COR-L47 (cell line): ENCODE data around the gene PER2.

Source experiments
- DNase-seq: peaks from one replicate; lab custom pipeline; 2025; lab: John Stamatoyannopoulos, UW

The PER2 gene

DNA sequence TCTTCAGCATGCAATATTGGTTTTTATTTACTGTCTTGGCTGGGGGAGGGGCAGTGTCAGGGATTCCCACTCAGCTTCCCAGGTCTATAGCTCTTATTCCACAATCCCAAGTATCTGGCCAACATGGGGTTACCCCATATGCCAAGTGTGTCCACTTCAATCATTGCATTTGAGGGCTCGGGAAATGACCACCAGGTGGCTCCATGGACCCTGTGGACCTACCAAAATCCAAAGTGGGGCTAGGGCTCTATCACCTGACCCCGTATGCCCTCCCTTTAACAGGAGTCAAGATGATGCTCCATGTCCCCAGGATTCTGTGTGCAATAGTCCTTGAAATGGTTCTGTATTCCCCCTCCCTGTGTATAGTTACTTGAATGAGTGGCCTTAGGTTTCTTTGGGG, 19.8 kb upstream of the PER2 start:
- DNase-seq: no peak

GRCh38 chr2:238306672-238306998, 18.2 kb upstream of the PER2 start:
- DNase-seq: no peak

- DNase-seq: no peak
These were observed 17.7 kb upstream of the PER2 start for GRCh38 chr2:238305965-238306671.

- DNase-seq: no peak
These were observed 16.9 kb upstream of the PER2 start for GRCh38 chr2:238305092-238305862.

GRCh38 chr2:238304116-238304515, 15.7 kb upstream of the PER2 start:
- no peak for DNase-seq

- DNase-seq: no peak
These were observed 14.3 kb upstream of the PER2 start for GRCh38 chr2:238302751-238303150.

DNA sequence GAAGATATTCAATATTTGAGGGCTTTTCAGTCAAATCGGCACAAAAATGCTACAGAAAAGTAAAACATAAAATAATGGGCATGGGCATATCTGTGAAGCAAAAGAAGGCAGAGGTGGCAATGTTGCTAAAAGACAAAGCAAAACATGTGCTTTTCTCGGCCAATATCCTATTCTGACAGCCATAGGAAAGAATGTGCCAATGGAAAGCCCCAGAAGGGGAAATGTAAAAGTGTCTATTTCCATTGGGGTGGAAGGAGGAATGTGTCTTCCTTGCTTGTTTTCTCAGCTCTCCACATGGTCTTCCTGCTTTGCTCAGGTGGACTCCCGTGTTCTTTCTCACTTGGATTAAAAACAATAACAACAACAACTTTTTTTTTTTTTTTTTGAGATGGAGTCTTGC, 13.7 kb upstream of the PER2 start:
- no peak for DNase-seq

- DNase-seq: no peak
These were observed 11.4 kb upstream of the PER2 start for GRCh38 chr2:238299803-238300202.

DNA sequence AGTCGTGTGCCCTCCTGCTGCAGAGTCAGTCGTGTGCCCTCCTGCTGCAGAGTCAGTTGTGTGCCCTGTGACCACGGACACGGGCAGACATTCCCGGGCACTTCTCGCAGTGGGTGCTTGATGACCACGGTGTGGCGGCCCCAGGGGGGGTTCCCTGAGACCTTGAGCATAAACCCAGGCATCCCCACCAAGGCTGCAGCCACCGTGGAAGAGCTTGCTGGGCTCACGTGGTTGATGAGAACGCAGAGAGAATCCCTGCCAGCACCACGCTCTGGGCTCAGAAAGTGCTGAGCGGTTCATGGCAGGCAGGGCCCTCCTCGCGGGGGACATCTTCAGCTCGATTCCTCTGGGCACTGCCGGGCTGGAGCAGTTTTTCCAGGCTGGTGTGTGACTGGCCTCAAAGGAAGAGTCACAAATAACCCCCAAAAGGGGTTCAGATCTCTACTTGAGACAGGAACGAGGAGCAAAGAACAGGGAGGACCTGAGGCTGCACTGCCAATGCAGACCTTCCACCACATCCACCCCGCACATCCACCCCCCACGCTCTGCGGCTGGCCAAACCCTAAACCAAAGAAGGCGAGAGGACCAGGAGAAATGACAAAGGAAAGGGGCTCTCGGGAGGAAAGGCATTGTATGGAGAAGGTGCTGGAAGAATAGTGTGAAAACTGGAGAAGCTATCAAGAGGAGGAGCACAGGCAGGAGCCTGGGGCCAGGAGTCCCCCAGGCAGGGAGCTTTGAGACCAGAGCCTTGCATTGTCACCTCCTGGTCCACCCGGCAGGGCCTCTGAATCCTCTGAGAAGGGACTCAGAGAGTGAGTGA, 8.4 kb upstream of the PER2 start:
- no peak for DNase-seq

DNA sequence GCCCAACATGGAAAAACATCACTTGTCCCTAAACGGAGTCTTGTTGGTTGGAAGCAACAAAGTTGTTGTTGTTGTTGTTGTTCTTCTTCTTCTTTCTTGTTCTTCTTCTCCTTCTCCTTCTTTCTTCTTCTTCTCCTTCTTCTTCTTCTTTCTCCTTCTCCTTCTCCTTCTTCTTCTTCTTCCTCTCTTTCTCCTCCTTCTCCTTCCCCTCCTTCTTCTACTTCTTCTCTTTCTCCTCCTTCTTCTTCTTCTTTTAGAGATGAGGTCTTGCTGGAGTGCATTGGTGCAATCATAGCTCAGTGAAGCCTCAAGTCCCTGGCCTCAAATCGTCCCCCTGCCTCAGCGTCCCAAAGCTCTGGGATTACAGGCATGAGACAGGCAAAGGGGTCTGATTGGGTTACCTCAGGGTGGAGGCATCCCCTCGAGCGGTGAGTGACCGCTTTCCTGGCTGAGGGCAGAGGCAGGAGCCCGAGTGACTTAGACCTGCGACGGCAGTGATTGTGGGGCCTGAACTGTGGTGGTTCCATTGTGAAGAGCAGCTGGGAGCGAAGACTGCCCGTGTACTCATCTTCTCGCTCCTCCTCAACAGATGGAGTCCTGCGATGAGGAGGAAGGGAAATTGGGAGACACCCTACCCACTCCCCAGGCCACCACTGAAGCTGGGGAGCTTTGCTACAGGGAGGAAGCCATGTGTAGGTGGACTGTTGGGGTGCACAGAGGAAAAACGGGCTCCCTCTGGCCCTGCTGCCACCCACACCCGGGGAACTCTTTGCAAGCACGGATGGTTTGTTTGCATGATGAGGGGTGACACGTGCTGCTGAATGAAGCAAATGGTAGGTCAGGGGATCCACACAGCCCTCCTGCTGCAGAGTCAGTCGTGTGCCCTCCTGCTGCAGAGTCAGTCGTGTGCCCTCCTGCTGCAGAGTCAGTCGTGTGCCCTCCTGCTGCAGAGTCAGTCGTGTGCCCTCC, 7.0 kb upstream of the PER2 start:
- no peak for DNase-seq

DNA sequence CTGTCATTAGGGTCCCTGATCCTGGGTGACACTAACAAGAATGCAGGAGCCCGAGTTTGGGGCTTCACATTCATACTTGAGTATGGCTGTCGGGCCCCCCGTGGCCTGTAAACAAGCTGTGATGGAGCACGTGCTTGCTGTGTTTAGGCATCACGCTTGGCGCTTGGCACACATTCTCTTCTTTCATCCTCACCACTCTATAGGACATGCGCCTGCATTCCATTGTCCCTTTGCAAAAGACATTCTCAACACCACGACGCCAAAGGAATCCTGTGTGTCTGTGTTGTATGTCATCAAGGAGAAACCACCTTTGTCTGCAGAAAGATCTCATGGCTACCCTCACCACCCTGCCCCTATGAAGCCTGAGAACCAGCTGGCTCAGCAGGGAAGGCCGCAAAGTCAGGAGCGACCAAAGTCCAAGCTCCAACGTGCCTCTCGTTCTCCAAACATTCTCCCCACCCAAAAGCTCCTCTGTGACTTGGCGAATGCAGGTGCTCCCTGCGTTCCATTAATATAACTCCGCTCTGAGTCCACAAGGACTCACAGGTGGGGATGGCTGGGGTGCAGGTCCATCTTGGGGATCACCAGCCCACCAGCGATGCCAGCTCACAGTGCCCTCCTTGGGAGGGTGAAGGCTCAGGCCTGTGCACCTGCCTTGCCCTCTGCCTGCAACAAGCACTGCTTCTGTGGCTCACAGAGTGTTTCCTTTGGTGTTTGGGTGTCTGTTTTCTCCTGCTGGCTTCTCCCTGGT, 6.2 kb upstream of the PER2 start:
- no peak for DNase-seq

- DNase-seq: no peak
These were observed 5.6 kb upstream of the PER2 start for GRCh38 chr2:238294046-238294392.

DNA sequence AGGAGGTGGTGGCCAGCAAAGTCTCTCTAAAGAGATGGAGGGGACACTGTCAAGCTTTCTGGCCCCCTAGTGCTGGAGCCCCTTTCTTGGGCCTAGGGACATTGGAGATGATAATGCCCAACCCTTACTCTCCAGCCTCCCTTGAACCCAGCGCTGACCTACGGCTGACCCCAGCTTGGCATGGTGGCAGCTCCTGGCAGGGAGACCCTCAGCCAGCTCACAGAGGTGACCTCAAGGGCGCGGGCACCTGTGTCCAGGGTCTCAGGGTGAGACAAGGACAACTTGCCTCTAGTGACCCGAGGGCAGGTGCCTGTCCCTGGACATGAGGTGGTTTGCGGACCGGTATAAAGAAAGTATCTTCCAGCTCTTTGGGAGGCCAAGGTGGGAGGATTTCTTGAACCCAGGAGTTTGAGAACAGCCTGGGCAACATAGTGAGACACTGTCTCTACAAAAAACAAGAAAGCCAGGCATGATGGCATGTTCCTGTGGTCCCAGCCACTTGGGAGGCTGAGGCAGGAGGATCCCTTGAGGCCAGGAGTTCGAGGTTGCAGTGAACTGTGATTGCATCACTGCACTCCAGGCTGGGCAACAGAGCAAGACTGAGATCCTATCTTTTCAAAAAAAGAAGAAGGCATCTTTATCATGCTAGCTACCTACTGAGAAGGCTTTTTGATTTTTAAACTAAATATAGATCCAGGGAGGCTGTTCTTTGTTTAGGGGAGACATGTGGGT, 3.3 kb upstream of the PER2 start:
- no peak for DNase-seq

GRCh38 chr2:238290715-238291549, 2.5 kb upstream of the PER2 start:
- no peak for DNase-seq

GRCh38 chr2:238290091-238290509, 1.7 kb upstream of the PER2 start:
- peak; percentile 88 for DNase-seq

DNA sequence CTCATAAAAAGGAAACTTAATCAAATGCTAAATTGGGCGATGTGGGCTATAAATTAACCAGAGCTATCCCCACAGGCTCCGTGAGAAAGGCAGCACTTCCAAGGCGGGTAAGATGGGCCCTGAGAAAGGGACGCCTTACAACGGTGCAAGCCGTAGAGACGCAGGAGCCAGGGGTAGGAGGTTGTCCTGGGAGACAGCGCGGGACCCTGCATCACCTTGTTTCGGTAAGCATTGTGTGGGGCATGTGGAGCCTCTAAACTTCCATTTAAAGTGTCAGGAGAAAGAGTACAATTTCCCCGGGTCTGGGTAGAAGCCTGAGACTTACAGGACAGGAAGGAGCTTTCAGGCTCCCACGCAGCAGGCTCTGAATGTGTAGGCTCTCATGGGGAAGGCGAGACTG, 1.2 kb upstream of the PER2 start:
- DNase-seq: no peak

- DNase-seq: peak; percentile 93
These were observed 502 bp upstream of the PER2 start for GRCh38 chr2:238288650-238289573.

- no peak for DNase-seq
These were observed 1.2 kb downstream of the PER2 start for GRCh38 chr2:238286987-238287736.
